Astrocyte (in vitro differentiated cells and primary cell): ENCODE data around the gene C13orf46.

Experiments
- EZH2 ChIP-seq: IDR thresholded peaks from 2 replicates; pipeline ENCODE4 v1.6.1; 2012; ENCODE audit warnings: mild to moderate bottlenecking, low read length, inconsistent platforms; ENCODE audit not compliant: insufficient read depth
- TF ChIP-seq, protein P1 (sequence below): IDR thresholded peaks from 2 replicates; pipeline ENCODE4 v1.5.1; 2011; ENCODE audit warnings: low read depth, mild to moderate bottlenecking, inconsistent platforms, low read length, moderate library complexity; ENCODE audit not compliant: insufficient read depth

DNA sequence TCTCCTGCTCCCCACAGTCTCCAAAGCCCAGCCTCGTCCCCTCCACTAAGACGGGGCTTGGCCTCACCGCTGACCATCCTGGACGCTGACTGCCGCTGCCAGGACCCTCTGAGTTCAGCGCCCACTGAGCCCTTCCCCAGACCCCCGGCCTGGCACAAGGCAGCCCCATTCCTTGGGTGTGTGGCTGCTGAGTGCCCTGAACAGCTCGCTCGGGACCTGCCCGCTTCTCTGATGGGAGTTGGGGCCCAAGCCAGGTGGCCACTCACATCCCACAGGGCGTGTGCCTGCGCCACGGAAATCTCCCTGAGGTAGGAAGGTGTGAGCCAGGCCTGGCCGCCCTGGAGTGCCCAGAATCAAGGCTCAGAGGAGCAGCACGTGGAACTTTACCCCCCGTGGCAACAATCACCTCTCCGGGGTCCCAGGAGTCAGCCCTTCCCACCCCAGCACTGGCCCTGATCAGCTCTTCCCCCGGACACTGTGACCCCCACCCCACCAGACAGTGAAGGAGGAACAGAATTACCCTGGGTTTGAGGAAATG, 20.8 kb downstream of the C13orf46 start:
- TF ChIP-seq, protein P1, sequence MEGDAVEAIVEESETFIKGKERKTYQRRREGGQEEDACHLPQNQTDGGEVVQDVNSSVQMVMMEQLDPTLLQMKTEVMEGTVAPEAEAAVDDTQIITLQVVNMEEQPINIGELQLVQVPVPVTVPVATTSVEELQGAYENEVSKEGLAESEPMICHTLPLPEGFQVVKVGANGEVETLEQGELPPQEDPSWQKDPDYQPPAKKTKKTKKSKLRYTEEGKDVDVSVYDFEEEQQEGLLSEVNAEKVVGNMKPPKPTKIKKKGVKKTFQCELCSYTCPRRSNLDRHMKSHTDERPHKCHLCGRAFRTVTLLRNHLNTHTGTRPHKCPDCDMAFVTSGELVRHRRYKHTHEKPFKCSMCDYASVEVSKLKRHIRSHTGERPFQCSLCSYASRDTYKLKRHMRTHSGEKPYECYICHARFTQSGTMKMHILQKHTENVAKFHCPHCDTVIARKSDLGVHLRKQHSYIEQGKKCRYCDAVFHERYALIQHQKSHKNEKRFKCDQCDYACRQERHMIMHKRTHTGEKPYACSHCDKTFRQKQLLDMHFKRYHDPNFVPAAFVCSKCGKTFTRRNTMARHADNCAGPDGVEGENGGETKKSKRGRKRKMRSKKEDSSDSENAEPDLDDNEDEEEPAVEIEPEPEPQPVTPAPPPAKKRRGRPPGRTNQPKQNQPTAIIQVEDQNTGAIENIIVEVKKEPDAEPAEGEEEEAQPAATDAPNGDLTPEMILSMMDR, result no peak
- no peak for TF ChIP-seq EZH2
